Stimulated activated CD4-positive, alpha-beta T cell treated with anti-CD3 and anti-CD28 coated beads, TNF-alpha, amount 100 ng/mL, for 1 hour (primary cell): ENCODE results near the gene PACSIN2.

Experiments used
- DNase-seq, 3 donors: peaks; one replicate each; pipeline ENCODE4 v3.0.0-alpha.2; 2020; ENCODE audit warnings: low read depth in 3 of 3, low spot score in 1 of 3

PACSIN2 gene

DNA sequence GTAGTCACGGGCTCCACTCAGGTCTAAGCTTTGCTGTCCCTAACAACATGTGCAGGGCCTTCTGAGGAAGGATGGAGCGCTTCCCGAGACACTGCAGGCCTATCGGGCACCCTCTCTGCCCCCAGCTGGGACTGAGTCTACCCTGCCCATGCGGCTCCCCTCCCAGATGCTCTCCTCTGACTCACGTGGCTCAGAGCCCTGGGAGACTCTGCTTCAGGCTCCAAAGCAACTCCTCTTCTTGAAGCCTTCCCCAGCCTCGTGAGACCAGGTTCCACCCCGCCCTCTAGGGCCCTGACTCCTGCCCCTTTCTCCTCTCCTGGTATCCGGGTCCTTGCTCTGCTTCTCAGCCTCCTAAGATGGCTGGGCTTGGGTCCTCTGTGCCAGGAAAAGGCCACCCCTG, 129.5 kb downstream of the PACSIN2 start:
- DNase-seq, result no peak

GRCh38 chr22:42884616-42885375, 130.2 kb downstream of the PACSIN2 start:
- no peak for DNase-seq

GRCh38 chr22:42883970-42884369, 131.0 kb downstream of the PACSIN2 start:
- DNase-seq, result no peak

GRCh38 chr22:42883121-42883520, 131.8 kb downstream of the PACSIN2 start:
- no peak for DNase-seq

- no peak for DNase-seq
These were observed 132.8 kb downstream of the PACSIN2 start for GRCh38 chr22:42881982-42882656.

DNA sequence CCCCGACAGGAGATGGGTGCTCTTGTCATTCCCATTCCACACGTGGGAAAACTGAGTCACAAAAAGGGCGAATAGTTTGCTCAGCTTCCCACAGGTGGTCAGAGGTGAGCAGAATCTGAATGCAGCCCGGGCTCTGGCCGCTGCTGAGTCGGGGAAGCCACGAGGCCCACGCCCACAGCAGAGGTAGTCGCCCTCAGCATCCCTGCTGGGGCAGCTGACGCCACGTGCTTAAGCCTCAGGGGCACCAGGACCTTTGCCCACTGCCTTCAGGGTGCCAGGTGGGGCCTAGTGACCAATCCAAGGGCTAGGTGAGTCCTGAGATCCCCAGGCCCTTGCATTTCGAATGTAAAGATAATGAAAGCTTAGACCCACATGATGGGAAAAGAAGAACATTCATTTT, 133.7 kb downstream of the PACSIN2 start:
- DNase-seq, result no peak

DNA sequence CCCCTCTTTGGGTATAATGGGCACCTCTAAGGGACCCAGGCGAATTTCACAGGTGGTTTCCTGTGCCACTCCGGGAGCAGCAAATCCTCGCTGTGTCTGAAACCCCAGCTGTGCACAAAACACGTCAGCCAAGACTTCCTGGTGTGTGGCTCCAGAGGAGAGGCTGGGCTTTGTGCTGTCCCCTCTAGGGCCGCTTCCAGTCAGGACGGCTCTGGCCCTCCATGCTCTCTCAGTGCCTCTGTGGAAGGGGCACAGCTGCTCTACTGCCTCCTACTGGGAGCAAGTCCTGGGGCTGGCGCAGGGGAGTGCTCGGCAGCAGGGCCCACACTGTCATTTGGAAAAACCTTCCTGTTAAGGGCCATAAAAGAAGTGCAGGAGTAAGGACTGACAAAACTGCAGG, 134.1 kb downstream of the PACSIN2 start:
- no peak for DNase-seq

- no peak for DNase-seq
These were observed 135.5 kb downstream of the PACSIN2 start for GRCh38 chr22:42879371-42880021.

DNA sequence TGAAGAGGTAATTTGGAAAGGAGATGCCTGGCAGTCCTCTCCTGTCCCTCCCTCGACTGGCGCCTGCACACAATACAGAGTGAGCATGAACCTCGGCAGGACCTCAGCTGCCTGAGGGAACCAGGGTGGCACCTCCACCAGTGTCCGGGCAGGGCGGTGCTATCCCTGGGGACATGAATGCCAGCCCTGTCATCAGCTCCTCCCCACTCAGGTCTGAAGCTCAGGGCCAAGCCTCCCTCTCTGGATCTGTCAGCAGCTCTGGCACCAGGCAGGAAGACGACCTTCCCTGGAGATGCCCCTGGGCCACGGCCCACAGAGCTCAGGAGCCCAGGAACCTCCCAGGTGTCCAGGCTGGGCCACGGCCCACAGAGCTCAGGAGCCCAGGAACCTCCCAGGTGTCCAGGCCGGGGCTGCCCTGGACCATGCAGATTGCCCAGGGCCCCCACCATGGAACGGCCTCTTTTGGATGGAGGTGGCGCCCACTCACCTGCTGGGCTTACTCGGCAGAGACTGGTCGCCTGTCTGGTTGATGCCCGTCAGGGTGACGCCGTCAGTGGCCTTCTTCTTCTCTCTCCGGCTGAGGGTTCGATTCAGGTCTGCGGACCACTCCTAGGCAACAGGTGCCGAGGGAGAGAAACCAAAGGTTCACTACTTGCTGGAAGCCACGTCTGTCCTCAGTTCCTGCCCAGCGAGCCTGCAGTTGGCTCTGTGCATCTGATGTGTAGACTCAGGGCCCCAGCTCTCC, 136.2 kb downstream of the PACSIN2 start:
- DNase-seq, result no peak

GRCh38 chr22:42877597-42878340, 137.2 kb downstream of the PACSIN2 start:
- no peak for DNase-seq

- no peak for DNase-seq
These were observed 137.8 kb downstream of the PACSIN2 start for GRCh38 chr22:42877158-42877557.

- DNase-seq, result no peak
These were observed 138.9 kb downstream of the PACSIN2 start for GRCh38 chr22:42876041-42876440.

GRCh38 chr22:42874010-42874409, 140.9 kb downstream of the PACSIN2 start:
- DNase-seq, result no peak

DNA sequence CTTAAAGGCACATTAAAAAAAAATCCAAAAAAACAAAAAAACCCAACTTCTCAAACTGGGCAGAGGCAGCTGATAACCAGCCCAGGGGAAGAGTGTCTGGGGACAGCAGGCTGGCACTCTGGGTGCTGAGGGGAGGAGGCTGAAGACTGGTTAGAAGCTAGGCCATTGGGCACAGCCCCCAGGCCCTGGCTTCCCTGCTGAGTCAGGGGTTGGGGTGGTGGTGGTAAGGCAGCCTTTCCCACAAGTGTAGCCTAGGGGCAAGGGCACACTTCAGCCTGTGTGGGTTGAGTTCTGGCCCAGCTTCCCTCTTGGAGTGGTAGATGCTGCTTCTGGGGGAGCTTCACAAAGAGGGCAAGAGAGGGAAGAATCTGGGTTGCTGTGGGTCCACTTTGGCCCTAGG, 141.6 kb downstream of the PACSIN2 start:
- no peak for DNase-seq

DNA sequence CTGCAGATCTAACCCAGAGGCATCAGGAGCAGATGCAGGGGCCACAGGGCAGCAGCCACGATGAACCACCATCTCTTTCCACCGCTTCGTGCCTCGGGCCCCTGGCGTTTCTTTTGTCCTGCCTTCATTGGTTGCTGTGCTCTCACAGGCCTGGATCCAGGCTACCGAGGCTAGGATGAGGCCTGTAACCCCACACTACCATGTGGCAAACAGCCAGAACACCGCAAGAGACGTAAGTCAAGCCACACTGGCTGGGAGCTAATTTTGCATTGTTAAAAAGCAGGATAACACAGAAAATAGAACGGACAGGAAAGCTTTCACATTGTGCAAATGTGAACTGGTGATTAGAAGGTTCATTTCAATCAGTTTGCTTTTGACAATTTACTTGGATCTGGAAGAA, 142.1 kb downstream of the PACSIN2 start:
- no peak for DNase-seq

DNA sequence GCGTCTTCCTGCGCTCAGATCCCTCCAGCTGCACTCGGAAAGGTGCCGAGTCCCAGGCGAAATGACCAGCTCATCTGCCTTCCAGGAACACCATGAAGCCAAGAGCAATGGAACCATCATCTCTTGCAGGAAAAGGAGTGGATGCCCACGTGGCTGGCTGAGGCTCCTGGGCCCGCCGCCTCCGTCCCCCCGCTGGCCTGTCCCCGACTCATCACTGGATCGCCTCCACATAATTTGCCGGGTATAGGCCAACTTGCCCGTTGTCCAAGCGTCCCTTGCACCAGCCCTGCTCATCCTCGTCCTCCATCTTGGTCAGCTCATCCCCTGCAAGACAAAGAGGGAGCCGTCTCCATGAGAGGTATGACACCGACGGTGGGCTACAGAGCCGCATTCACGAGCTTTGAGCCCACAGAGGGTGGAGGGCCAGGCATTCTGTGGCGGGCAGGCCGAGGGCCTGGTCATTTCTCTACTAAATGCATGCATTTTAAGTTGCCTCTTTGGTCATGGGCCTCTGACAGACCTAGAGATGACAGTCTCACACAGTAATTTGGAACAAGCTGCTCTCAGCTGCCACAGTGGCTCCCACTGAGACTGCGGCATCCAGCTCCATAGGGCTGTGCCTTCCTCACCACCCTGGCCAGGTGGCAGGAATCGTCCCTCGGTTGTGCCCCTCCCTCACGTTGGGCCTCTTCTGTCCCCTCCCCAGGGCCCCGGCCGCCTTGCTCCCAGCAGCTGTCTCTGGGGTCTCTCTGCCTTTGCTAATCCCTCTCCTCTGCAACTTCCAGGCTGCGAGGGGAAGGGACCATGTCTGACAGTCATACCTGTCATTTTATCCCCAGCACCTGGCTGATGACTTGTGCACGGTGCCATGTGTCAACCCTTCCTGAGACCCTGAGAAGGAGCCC, 143.6 kb downstream of the PACSIN2 start:
- DNase-seq, result no peak

GRCh38 chr22:42869888-42870480, 145.0 kb downstream of the PACSIN2 start:
- no peak for DNase-seq

DNA sequence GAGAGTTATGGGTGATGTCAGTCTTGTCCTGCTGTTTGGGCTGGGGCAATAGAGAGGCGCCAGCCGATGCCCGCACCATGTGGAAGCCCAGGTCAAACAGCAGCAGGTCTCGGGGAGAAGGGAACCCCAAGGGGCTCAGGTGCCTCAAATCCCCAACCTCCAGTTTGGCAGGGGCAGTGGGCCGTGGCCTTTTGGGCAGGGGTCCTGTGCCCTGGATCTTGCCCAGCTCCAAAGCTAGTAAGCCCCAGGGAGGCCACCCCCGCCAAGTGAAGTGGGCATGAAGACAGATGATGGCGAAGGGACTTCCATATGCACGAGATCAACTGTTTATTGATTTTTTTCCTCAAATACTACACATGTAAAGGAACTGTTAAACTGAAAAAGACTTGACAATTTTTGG, 145.5 kb downstream of the PACSIN2 start:
- DNase-seq, result no peak

- DNase-seq, result no peak
These were observed 146.1 kb downstream of the PACSIN2 start for GRCh38 chr22:42868751-42869251.
